ENCODE measurements around the gene LCN6.

Gene LCN6

DNA sequence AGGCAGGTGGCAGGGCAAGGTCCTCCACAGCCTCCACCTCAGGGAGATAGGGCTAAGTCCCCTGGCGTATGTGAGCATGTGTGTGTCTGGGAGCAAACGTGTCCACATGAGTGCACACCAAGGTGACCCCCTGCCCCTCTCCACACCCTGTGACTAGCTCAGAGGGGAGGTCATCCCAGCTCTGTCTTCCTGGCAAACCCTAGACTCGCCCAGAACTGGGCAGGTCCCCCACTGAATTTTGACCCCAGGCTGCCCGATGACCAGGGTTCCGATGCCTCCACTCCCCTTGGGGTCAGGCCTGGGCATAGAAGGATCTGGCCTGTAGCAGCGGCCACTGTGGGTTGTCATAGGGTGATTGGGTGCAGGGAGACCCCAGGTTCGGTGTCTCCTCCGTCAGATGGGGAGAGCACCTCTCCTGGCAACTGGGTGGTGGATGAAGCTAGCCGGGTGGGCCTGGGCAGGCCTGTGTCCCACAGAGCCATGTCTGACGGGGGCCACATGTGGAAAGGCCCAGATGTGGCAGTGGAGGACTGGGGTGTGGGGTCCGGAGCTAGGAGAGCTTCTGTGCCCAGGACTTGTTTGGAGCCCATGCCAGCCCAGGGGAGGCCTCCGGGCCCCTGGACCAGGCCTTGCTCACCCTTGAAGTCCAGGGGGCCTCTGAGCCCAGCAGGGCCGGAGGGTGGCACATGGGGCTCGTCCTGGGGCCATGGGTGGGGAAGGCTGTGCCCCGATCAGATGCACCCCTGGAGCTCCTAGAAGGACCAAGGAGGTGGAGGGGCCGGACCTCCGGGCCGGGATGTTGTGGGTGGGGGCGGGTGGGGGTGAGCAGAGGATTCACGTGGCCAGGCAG lies 29.8 kb downstream of the LCN6 start:
- H3K36me3 ChIP-seq (ENCODE audit: control insufficient read depth, insufficient read depth, low read length): peaks cover 11% of the 10 kb centered on the region
- no peak for DNase-seq (ENCODE audit: extremely low read depth, insufficient read length)
- H3K27me3 ChIP-seq (replicated peaks; ENCODE audit: control insufficient read depth, insufficient read depth, low read length): peaks cover 2% of the 10 kb centered on the region
- no peak overlapping the region for H3K4me3 ChIP-seq (replicated peaks; ENCODE audit: low read depth, low read length)
- TF ChIP-seq, protein P1, sequence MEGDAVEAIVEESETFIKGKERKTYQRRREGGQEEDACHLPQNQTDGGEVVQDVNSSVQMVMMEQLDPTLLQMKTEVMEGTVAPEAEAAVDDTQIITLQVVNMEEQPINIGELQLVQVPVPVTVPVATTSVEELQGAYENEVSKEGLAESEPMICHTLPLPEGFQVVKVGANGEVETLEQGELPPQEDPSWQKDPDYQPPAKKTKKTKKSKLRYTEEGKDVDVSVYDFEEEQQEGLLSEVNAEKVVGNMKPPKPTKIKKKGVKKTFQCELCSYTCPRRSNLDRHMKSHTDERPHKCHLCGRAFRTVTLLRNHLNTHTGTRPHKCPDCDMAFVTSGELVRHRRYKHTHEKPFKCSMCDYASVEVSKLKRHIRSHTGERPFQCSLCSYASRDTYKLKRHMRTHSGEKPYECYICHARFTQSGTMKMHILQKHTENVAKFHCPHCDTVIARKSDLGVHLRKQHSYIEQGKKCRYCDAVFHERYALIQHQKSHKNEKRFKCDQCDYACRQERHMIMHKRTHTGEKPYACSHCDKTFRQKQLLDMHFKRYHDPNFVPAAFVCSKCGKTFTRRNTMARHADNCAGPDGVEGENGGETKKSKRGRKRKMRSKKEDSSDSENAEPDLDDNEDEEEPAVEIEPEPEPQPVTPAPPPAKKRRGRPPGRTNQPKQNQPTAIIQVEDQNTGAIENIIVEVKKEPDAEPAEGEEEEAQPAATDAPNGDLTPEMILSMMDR (IDR thresholded peaks at IDR 0.05; ENCODE audit: insufficient read depth, low read length, poor library complexity, severe bottlenecking): no peak

DNA sequence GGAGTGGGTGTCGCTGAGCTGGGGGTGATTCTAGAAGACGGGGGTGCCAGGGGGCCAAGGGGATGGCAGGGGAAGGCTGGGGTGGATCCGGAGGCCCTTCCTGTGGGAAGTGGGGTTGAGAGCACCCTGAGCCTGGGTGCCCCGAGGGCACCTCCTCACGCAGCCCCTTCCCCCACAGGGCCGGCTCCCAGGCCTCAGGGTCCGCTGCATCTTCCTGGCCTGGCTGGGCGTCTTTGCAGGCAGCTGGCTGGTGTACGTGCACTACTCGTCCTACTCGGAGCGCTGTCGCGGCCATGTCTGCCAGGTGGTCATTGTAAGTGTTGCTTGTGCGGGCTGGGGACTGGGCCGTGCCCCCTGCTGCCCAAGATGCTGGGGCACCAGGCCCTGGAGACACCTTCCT lies 30.9 kb downstream of the LCN6 start:
- H3K36me3 ChIP-seq (ENCODE audit: control insufficient read depth, insufficient read depth, low read length): peaks cover 3% of the 10 kb centered on the region
- TF ChIP-seq, protein P1 (IDR thresholded peaks at IDR 0.05; ENCODE audit: insufficient read depth, low read length, poor library complexity, severe bottlenecking): no peak
- no peak for DNase-seq (ENCODE audit: extremely low read depth, insufficient read length)

DNA sequence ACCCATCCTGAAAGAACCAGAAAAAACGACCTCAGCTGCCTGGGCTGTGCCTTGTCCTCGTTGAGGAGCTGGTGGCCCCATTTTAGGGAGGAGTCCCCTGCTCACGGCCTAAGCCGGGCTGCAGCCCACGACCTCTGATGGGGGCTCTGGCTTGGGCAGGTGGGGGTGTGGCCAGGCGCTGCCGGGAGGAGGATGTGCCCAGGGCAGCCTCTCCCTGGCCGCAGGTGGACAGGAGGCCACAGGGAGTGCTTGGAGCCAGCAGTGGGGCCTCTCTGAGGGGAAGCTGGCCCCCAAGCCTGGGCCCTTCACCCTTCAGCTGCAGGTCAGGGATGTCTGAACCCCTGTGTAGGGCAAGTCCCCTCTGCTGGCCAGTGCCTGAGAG lies 33.4 kb downstream of the LCN6 start:
- DNase-seq (ENCODE audit: extremely low read depth, insufficient read length): no peak
- no peak overlapping the region for H3K4me3 ChIP-seq (replicated peaks; ENCODE audit: low read depth, low read length)
- H3K36me3 ChIP-seq (ENCODE audit: control insufficient read depth, insufficient read depth, low read length): no peaks in the 10 kb centered on the region
- peaks cover 2% of the 10 kb centered on the region for H3K27me3 ChIP-seq (replicated peaks; ENCODE audit: control insufficient read depth, insufficient read depth, low read length)
- TF ChIP-seq, protein P1 (IDR thresholded peaks at IDR 0.05; ENCODE audit: insufficient read depth, low read length, poor library complexity, severe bottlenecking): no peak

More for the DNA sequence above, 30.9 kb downstream of the LCN6 start:
- peaks cover 2% of the 10 kb centered on the region for H3K27me3 ChIP-seq (replicated peaks; ENCODE audit: control insufficient read depth, insufficient read depth, low read length)
- no peak overlapping the region for H3K4me3 ChIP-seq (replicated peaks; ENCODE audit: low read depth, low read length)

DNA sequence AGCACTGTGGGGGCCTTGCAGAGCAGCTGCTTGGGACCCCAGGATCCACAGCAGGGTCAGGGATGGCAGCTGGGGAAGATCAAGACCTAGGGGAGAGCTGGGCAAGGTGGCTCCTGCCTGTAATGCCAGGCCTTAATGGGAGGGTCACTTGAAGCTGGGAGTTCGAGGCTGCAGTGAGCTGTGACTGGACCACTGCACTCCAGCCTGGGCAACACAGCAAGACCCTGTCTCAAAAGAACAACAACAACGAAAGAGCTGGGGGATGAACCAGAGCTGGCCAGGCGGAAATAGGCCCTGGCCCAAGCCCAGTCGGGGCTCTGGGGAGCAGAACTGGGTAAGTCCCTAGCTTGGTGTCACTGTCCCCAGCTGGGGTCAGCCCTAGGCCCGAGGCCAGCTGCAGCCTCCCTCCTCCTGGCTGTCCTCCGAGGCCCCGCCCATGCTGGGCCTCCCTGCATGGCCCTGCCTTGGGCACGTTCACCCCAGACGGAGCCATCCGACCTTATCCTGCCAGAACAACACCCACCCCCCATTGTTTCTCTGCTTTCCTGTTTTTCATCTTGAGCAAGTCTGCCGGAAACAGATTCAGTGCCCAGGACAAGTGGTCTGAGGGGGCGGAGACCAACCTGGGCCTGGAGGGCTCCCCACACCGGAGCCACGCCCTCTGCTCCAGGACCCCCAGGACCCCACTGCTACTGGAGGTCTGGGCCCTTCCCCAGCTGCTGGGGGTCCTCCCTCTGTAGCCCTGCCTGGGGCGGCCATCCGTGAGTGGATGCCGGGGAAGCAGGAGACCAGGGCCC lies 34.0 kb downstream of the LCN6 start:
- DNase-seq (ENCODE audit: extremely low read depth, insufficient read length): no peak
- TF ChIP-seq, protein P1 (IDR thresholded peaks at IDR 0.05; ENCODE audit: insufficient read depth, low read length, poor library complexity, severe bottlenecking): no peak
- H3K4me3 ChIP-seq (replicated peaks; ENCODE audit: low read depth, low read length): no peak overlapping the region
- H3K36me3 ChIP-seq (ENCODE audit: control insufficient read depth, insufficient read depth, low read length): no peaks in the 10 kb centered on the region
- H3K27me3 ChIP-seq (replicated peaks; ENCODE audit: control insufficient read depth, insufficient read depth, low read length): peaks cover 2% of the 10 kb centered on the region

DNA sequence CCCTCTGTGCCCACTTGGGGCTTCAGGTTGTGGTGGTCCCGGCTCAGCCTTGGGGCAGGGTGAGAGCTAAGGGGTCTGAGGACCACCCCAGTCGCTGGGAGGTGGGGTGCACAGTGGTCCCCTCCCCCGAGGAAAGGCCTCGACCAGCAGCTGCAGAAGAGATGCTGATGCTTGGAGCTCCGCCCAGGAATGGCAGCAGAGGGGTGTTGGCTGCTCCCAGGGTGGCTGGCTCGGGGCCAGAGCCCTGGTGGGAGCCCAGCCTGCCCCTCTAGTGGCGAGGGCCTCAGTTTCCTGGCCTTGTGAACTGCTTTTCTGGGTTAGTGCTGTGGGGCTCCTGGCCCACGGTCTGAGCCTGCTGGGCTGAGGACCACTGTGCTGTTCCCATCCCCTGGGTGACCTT lies 34.8 kb downstream of the LCN6 start:
- no peak for DNase-seq (ENCODE audit: extremely low read depth, insufficient read length)
- TF ChIP-seq, protein P1 (IDR thresholded peaks at IDR 0.05; ENCODE audit: insufficient read depth, low read length, poor library complexity, severe bottlenecking): no peak
- H3K4me3 ChIP-seq (replicated peaks; ENCODE audit: low read depth, low read length): no peak overlapping the region
- H3K27me3 ChIP-seq (replicated peaks; ENCODE audit: control insufficient read depth, insufficient read depth, low read length): peaks cover 2% of the 10 kb centered on the region
- H3K36me3 ChIP-seq (ENCODE audit: control insufficient read depth, insufficient read depth, low read length): no peaks in the 10 kb centered on the region

All from GM06990 (cell line).